A673 (cell line): ENCODE results near the gene MISP3. TPM values are rescaled to one million over a fixed set of nuclear protein-coding genes. Genes with fewer than 3 reads are reported as not detected.

Experiments
- BruUV-seq: library from RNA; stranded (reverse); fragments of 400-500 nt; replicated peaks from 2 replicates; lab custom pipeline; 2021; lab: Mats Ljungman, UMichigan
- CTCF ChIA-PET: fragments of 300-600 bp; sonication (Branson Sonifier 250); formaldehyde crosslinking; loops from one replicate; lab custom pipeline; 2022; ENCODE audit warnings: antibody characterized with exemption; lab: Charles Lee
- POLR2A ChIA-PET: fragments of 300-600 bp; sonication (Branson Sonifier 250); formaldehyde crosslinking; loops from one replicate; lab custom pipeline; 2022; ENCODE audit warnings: antibody characterized with exemption; ENCODE audit not compliant: low non-redundant PET; lab: Charles Lee
- DNase-seq: peaks from one replicate; pipeline ENCODE4 v3.0.0-alpha.2; 2015; ENCODE audit warnings: low spot score
- H3K27ac ChIP-seq: fragments of 200-600 bp; sonication (generic); 2 replicates; pipeline ENCODE4 v1.5.1; 2016; ENCODE audit warnings: mixed run types, low read depth, mild to moderate bottlenecking, mixed read lengths, antibody characterized with exemption, low read length; ENCODE audit not compliant: poor library complexity, severe bottlenecking
- H3K27me3 ChIP-seq: fragments of 200-600 bp; sonication (generic); replicated peaks from 2 replicates; pipeline ENCODE4 v1.6.1; 2017; ENCODE audit warnings: mixed run types, low read depth, mild to moderate bottlenecking, mixed read lengths, antibody characterized with exemption, low read length; ENCODE audit not compliant: insufficient read depth, poor library complexity
- H3K36me3 ChIP-seq: fragments of 200-600 bp; sonication (generic); 2 replicates; pipeline ENCODE4 v1.6.1; 2016; ENCODE audit warnings: mixed run types, mild to moderate bottlenecking, mixed read lengths, antibody characterized with exemption, low read length; ENCODE audit not compliant: insufficient read depth, poor library complexity, severe bottlenecking
- H3K4me1 ChIP-seq: fragments of 200-600 bp; sonication (generic); 2 replicates; pipeline ENCODE4 v1.6.1; 2017; ENCODE audit warnings: mixed run types, mild to moderate bottlenecking, mixed read lengths, antibody characterized with exemption, low read length; ENCODE audit not compliant: insufficient read depth, poor library complexity, severe bottlenecking
- H3K4me3 ChIP-seq: fragments of 200-600 bp; sonication (generic); 2 replicates; pipeline ENCODE4 v1.5.1; 2016; ENCODE audit warnings: low read depth, mixed run types, mild to moderate bottlenecking, mixed read lengths, low read length; ENCODE audit not compliant: poor library complexity, severe bottlenecking
- H3K9me3 ChIP-seq: fragments of 200-600 bp; sonication (generic); 2 replicates; pipeline ENCODE4 v1.6.1; 2016; ENCODE audit warnings: mixed run types, low read depth, mild to moderate bottlenecking, mixed read lengths, antibody characterized with exemption, low read length; ENCODE audit not compliant: poor library complexity, severe bottlenecking
- CTCF ChIP-seq: fragments of 300-800, 200-600 bp; sonication (generic); conservative IDR thresholded peaks from 2 replicates; pipeline ENCODE4 v1.5.1; 2017; ENCODE audit warnings: low read depth, mild to moderate bottlenecking, antibody characterized with exemption, low read length, moderate library complexity, mixed read lengths
- EZH2 ChIP-seq: fragments of 200-600 bp; sonication (generic); IDR thresholded peaks from 2 replicates; pipeline ENCODE4 v1.6.1; 2017; ENCODE audit warnings: borderline replicate concordance, low read depth, mild to moderate bottlenecking, mixed read lengths, antibody characterized with exemption, low read length; ENCODE audit not compliant: poor library complexity, severe bottlenecking
- intact Hi-C: fragments of 100-400 bp; cut with micrococcal nuclease; formaldehyde crosslinking; loops from one replicate; pipeline ENCODE4 v1.10.0; 2022; ENCODE audit not compliant: unreplicated experiment
- total RNA-seq: library from RNA; stranded (reverse); gene quantifications from 2 replicates; pipeline ENCODE4 v1.2.3, GENCODE V29; 2021

MISP3 gene
- total RNA-seq, 1 experiment from 2014 or later, result 0.26 TPM

- DNase-seq, result no peak
- no peak overlapping the region for H3K4me3 ChIP-seq
- ChIA-PET CTCF (interaction anchor here (1.3 kb wide), 1 partner anchor 9 kb away, joined by 4 read pairs; no protein-coding TSS in a partner anchor), POLR2A (interaction anchor here (0.6 kb wide), 1 partner anchor 13 kb away, joined by 8 read pairs; no protein-coding TSS in a partner anchor)
- H3K36me3 ChIP-seq, result no peaks in the 10 kb centered on the region
- no peak overlapping the region for H3K27ac ChIP-seq
- no peaks in the 10 kb centered on the region for H3K27me3 ChIP-seq
- H3K9me3 ChIP-seq, result no peaks in the 10 kb centered on the region
- intact Hi-C loops, result no loop called here
- no TSS peak for BruUV-seq
- H3K4me1 ChIP-seq, result peaks cover 12% of the 10 kb centered on the region
- TF ChIP-seq CTCF (no peak), EZH2 (no peak)
Observed at GRCh38 chr19:14056069-14056666, 16.4 kb upstream of the MISP3 start.

- Histone ChIP-seq H3K27me3 (no peaks in the 10 kb centered on the region), H3K27ac (peak overlapping the region; percentile 37), H3K9me3 (no peaks in the 10 kb centered on the region), H3K4me3 (peak overlapping the region; percentile 54), H3K4me1 (peaks cover 12% of the 10 kb centered on the region), H3K36me3 (no peaks in the 10 kb centered on the region)
- DNase-seq, result no peak
- intact Hi-C loops, result no loop called here
- no TSS peak for BruUV-seq
- TF ChIP-seq EZH2, result no peak
- TF ChIP-seq CTCF, result no peak
- ChIA-PET POLR2A (interaction anchor here (0.7 kb wide), 1 partner anchor 13 kb away, joined by 3 read pairs; no protein-coding TSS in a partner anchor), CTCF (interaction anchor here (0.6 to 1.3 kb wide), 3 partner anchors 10 to 255 kb away, joined by 4 to 9 read pairs (median 4); no protein-coding TSS in a partner anchor)
Observed at GRCh38 chr19:14056741-14057356, 15.7 kb upstream of the MISP3 start.

- H3K27ac ChIP-seq, result no peak overlapping the region
- H3K27me3 ChIP-seq, result no peaks in the 10 kb centered on the region
- intact Hi-C loops, result no loop called here
- no peak for TF ChIP-seq EZH2
- TF ChIP-seq CTCF, result no peak
- no peak for DNase-seq
- BruUV-seq, result no TSS peak
- ChIA-PET POLR2A (no interaction called here), CTCF (interaction anchor here (0.6 to 1.0 kb wide), 7 partner anchors 10 to 97 kb away, joined by 3 to 9 read pairs (median 3); partner anchors contain the start of gene IL27RA)
- peaks cover 12% of the 10 kb centered on the region for H3K4me1 ChIP-seq
- no peaks in the 10 kb centered on the region for H3K36me3 ChIP-seq
- H3K9me3 ChIP-seq, result no peaks in the 10 kb centered on the region
- H3K4me3 ChIP-seq, result peak overlapping the region; percentile 54
Observed at GRCh38 chr19:14058182-14059092, 14.1 kb upstream of the MISP3 start.
